ENCODE results near the gene HOXC9.

HOXC9 gene

DNA sequence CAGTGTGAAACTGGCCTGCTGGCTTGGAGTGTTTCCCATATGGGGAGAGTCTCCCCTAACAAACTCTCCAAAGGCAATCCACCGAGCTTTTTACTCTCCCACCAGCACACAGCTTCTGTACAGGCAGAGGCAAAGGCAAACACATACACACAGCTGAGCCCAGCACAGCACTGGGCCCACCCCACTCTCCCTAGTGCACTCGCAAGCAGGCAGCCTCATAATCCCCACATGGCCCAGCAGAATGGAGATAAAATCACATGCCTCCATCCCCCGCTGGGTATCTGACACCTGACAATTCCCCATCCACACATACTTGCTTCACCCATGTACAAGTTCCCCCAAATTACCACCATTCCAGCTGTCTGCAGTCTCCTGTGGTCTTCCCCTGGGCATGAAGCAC, 41.8 kb upstream of the HOXC9 start:
- no peak for TF ChIP-seq EZH2phosphoT487 (conservative IDR thresholded peaks at IDR 0.05; ENCODE audit: low read length)
- TF ChIP-seq, protein P1, sequence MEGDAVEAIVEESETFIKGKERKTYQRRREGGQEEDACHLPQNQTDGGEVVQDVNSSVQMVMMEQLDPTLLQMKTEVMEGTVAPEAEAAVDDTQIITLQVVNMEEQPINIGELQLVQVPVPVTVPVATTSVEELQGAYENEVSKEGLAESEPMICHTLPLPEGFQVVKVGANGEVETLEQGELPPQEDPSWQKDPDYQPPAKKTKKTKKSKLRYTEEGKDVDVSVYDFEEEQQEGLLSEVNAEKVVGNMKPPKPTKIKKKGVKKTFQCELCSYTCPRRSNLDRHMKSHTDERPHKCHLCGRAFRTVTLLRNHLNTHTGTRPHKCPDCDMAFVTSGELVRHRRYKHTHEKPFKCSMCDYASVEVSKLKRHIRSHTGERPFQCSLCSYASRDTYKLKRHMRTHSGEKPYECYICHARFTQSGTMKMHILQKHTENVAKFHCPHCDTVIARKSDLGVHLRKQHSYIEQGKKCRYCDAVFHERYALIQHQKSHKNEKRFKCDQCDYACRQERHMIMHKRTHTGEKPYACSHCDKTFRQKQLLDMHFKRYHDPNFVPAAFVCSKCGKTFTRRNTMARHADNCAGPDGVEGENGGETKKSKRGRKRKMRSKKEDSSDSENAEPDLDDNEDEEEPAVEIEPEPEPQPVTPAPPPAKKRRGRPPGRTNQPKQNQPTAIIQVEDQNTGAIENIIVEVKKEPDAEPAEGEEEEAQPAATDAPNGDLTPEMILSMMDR (IDR thresholded peaks at IDR 0.05; ENCODE audit: insufficient read depth, low read length, poor library complexity, severe bottlenecking) = no peak
- Histone ChIP-seq H3K4me3 (ENCODE audit: insufficient read depth, low read length, poor library complexity, severe bottlenecking) (no peak overlapping the region), H3K27me3 (ENCODE audit: low read length) (no peaks in the 10 kb centered on the region), H3K4me2 (ENCODE audit: low read depth, low read length, poor library complexity, severe bottlenecking) (no peak overlapping the region), H3K27ac (ENCODE audit: low read depth, low read length) (no peak overlapping the region), H3F3A (ENCODE audit: insufficient read depth) (no peaks in the 10 kb centered on the region), H3K79me2 (ENCODE audit: insufficient read depth, low read length) (no peaks in the 10 kb centered on the region), H4K20me1 (ENCODE audit: low read depth, low read length) (no peaks in the 10 kb centered on the region), H3K9me3 (ENCODE audit: insufficient read depth, low read length) (no peaks in the 10 kb centered on the region), H3K9ac (ENCODE audit: low read length) (no peak overlapping the region), H3K9me2 (replicated peaks; ENCODE audit: insufficient read depth, low read length) (no peaks in the 10 kb centered on the region), H3K36me3 (ENCODE audit: low read length) (no peaks in the 10 kb centered on the region), H2AFZ (ENCODE audit: low read depth, low read length, severe bottlenecking) (no peak overlapping the region)

DNA sequence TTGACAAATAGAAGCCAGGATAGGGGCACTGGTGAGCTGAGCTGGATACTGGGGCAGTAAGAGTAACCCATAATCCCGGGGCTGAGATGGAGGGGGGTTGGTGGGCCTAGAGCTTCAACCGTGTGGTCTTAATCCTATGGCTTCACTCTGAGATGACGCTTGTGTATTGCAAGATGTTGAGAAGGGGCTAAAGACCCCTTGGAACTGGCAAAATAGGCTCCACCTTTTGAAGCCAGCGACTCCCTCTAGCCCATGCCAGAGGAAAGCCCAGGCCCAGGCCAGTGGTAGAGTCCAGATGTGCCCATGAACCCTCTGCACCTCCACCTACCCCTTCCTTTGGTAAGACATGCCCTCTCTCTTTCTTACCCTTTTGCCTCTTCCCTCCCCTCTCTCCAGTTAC, 40.6 kb upstream of the HOXC9 start:
- TF ChIP-seq, protein P1 (IDR thresholded peaks at IDR 0.05; ENCODE audit: insufficient read depth, low read length, poor library complexity, severe bottlenecking) = no peak
- TF ChIP-seq EZH2phosphoT487 (conservative IDR thresholded peaks at IDR 0.05; ENCODE audit: low read length) = no peak
- no peaks in the 10 kb centered on the region for H3K27me3 ChIP-seq (ENCODE audit: low read length)
- no peaks in the 10 kb centered on the region for H3K9me2 ChIP-seq (replicated peaks; ENCODE audit: insufficient read depth, low read length)
- H3K4me2 ChIP-seq (ENCODE audit: low read depth, low read length, poor library complexity, severe bottlenecking) = no peak overlapping the region
- no peaks in the 10 kb centered on the region for H3K79me2 ChIP-seq (ENCODE audit: insufficient read depth, low read length)
- no peak overlapping the region for H3K27ac ChIP-seq (ENCODE audit: low read depth, low read length)
- H3K9ac ChIP-seq (ENCODE audit: low read length) = no peak overlapping the region
- H2AFZ ChIP-seq (ENCODE audit: low read depth, low read length, severe bottlenecking) = no peak overlapping the region
- H4K20me1 ChIP-seq (ENCODE audit: low read depth, low read length) = no peaks in the 10 kb centered on the region
- H3K36me3 ChIP-seq (ENCODE audit: low read length) = no peaks in the 10 kb centered on the region
- no peak overlapping the region for H3K4me3 ChIP-seq (ENCODE audit: insufficient read depth, low read length, poor library complexity, severe bottlenecking)
- H3K9me3 ChIP-seq (ENCODE audit: insufficient read depth, low read length) = no peaks in the 10 kb centered on the region
- no peaks in the 10 kb centered on the region for H3F3A ChIP-seq (ENCODE audit: insufficient read depth)

GRCh38 chr12:53960187-53961024, 39.6 kb upstream of the HOXC9 start:
- H3K4me3 ChIP-seq (ENCODE audit: insufficient read depth, low read length, poor library complexity, severe bottlenecking) = no peak overlapping the region
- no peak overlapping the region for H3K9ac ChIP-seq (ENCODE audit: low read length)
- H3K9me3 ChIP-seq (ENCODE audit: insufficient read depth, low read length) = no peaks in the 10 kb centered on the region
- no peaks in the 10 kb centered on the region for H3F3A ChIP-seq (ENCODE audit: insufficient read depth)
- TF ChIP-seq, protein P1 (IDR thresholded peaks at IDR 0.05; ENCODE audit: insufficient read depth, low read length, poor library complexity, severe bottlenecking) = no peak
- no peak for TF ChIP-seq EZH2phosphoT487 (conservative IDR thresholded peaks at IDR 0.05; ENCODE audit: low read length)
- H3K27ac ChIP-seq (ENCODE audit: low read depth, low read length) = no peak overlapping the region
- no peak overlapping the region for H2AFZ ChIP-seq (ENCODE audit: low read depth, low read length, severe bottlenecking)
- H3K79me2 ChIP-seq (ENCODE audit: insufficient read depth, low read length) = no peaks in the 10 kb centered on the region
- 0 out of 2 replicates have a peak, but pooled peaks cover 4% of the 10 kb centered on the region for H3K27me3 ChIP-seq (ENCODE audit: low read length)
- H3K36me3 ChIP-seq (ENCODE audit: low read length) = no peaks in the 10 kb centered on the region
- H4K20me1 ChIP-seq (ENCODE audit: low read depth, low read length) = no peaks in the 10 kb centered on the region
- no peak overlapping the region for H3K4me2 ChIP-seq (ENCODE audit: low read depth, low read length, poor library complexity, severe bottlenecking)
- no peaks in the 10 kb centered on the region for H3K9me2 ChIP-seq (replicated peaks; ENCODE audit: insufficient read depth, low read length)
